Measurements from ENCODE around the gene ZG16.
"Not testable (repeated sequence)": the region's sequence is repeated elsewhere in the genome, so short reads cannot be mapped to it uniquely, and the experiment has no call there.

ZG16 gene, protein sequence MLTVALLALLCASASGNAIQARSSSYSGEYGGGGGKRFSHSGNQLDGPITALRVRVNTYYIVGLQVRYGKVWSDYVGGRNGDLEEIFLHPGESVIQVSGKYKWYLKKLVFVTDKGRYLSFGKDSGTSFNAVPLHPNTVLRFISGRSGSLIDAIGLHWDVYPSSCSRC

GRCh38 chr16:29777576-29778350, at the start of gene ZG16:
Gene ZG16 (plus strand): TSS chr16:29778256. CDS start chr16:29779267, 1,011 bp downstream.
- H3K27ac Mint-ChIP-seq, result no peak within 1 kb of the TSS

DNA sequence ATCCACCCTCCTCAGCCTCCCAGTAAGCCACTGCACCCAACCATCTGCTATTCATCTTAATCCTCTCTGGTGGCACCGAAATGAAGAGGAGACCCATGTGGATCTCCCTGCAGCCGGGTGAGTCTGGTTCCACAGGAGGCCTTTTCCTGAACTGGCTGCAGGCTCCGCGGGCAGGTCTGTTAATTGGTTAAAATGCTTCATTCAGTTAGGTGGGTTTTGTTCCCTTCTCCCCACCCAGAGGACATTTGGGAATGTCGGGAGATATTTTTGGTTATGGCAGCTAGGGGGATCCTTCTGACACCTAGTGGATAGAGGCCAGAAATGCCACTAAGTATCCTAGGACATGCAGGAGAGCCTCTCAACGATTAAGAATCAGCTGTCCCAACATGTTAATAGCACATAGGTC, 48.9 kb upstream of the ZG16 start:
- Mint-ChIP-seq H3K27me3 (ENCODE audit: low read depth) (peaks cover 18% of the 10 kb centered on the region), H3K27ac (no peak overlapping the region), H3K4me1 (ENCODE audit: low read depth) (peaks cover 17% of the 10 kb centered on the region), H3K36me3 (ENCODE audit: low read depth) (peaks cover 5% of the 10 kb centered on the region), H3K9me3 (peaks cover 11% of the 10 kb centered on the region), H3K4me3 (no peak overlapping the region)

More at GRCh38 chr16:29777576-29778350, at the start of gene ZG16:
- no peaks in the 10 kb centered on the region for H3K36me3 Mint-ChIP-seq (ENCODE audit: low read depth)
- H3K4me3 Mint-ChIP-seq, result no peak within 1 kb of the TSS
- no peaks in the 10 kb centered on the region for H3K9me3 Mint-ChIP-seq
- peaks cover 24% of the 10 kb centered on the region for H3K27me3 Mint-ChIP-seq (ENCODE audit: low read depth)
- peaks cover 1% of the 10 kb centered on the region for H3K4me1 Mint-ChIP-seq (ENCODE audit: low read depth)

DNA sequence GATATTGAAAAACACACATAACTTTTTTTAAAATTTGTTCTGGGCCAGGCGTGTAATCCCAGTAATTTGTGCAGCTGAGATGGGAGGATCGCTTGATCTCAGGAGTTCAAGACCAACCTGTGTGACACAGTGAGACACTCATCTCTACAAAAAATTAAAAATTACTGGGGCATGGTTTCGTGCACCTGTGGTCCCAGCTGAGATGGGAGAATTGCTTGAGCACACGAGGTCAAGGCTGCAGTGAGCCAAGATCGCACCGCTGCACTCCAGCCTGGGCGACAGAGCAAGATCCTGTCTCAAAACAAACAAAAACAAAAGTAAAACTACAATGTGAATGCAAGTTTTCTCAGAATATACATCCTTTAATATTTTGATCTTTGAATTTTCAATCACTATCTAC, 47.4 kb upstream of the ZG16 start:
- Mint-ChIP-seq H3K9me3 (peaks cover 11% of the 10 kb centered on the region), H3K4me1 (ENCODE audit: low read depth) (peaks cover 19% of the 10 kb centered on the region), H3K27me3 (ENCODE audit: low read depth) (peaks cover 14% of the 10 kb centered on the region), H3K27ac (peak overlapping the region; percentile 59), H3K4me3 (no peak overlapping the region), H3K36me3 (ENCODE audit: low read depth) (peaks cover 9% of the 10 kb centered on the region)

GRCh38 chr16:29731768-29732601, 46.1 kb upstream of the ZG16 start:
- peaks cover 11% of the 10 kb centered on the region for H3K9me3 Mint-ChIP-seq
- peaks cover 19% of the 10 kb centered on the region for H3K27me3 Mint-ChIP-seq (ENCODE audit: low read depth)
- peaks cover 29% of the 10 kb centered on the region for H3K4me1 Mint-ChIP-seq (ENCODE audit: low read depth)
- peak overlapping the region; percentile 60 for H3K27ac Mint-ChIP-seq
- peaks cover 14% of the 10 kb centered on the region for H3K36me3 Mint-ChIP-seq (ENCODE audit: low read depth)
- peak overlapping the region; percentile 26 for H3K4me3 Mint-ChIP-seq

GRCh38 chr16:29734786-29735185, 43.3 kb upstream of the ZG16 start:
- peaks cover 20% of the 10 kb centered on the region for H3K36me3 Mint-ChIP-seq (ENCODE audit: low read depth)
- H3K4me3 Mint-ChIP-seq, result no peak overlapping the region
- H3K9me3 Mint-ChIP-seq, result peaks cover 11% of the 10 kb centered on the region
- peaks cover 47% of the 10 kb centered on the region for H3K4me1 Mint-ChIP-seq (ENCODE audit: low read depth)
- H3K27me3 Mint-ChIP-seq (ENCODE audit: low read depth), result peaks cover 6% of the 10 kb centered on the region
- H3K27ac Mint-ChIP-seq, result no peak overlapping the region

DNA sequence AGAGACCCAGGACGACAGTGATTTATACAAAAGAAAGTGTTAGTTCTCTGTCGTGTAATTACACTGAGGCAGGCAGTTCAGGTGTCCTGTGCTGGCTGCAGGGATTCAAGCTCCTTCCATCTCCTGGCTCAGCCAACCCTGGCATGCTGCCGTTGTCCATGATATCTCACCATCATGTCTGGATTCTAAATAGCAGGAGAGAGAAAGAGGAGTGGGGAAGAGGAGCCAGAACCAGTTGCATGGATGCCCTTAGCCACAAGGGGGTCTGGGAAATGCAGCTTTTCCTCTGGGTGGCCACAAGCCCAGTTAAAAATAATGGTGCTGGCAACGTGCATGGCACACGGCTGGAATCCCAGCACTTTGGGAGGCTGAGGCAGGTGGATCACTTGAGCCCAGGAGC, 41.9 kb upstream of the ZG16 start:
- peaks cover 29% of the 10 kb centered on the region for H3K36me3 Mint-ChIP-seq (ENCODE audit: low read depth)
- H3K9me3 Mint-ChIP-seq, result peaks cover 9% of the 10 kb centered on the region
- H3K27ac Mint-ChIP-seq, result no peak overlapping the region
- H3K4me1 Mint-ChIP-seq (ENCODE audit: low read depth), result peaks cover 52% of the 10 kb centered on the region
- H3K4me3 Mint-ChIP-seq, result no peak overlapping the region
- peaks cover 6% of the 10 kb centered on the region for H3K27me3 Mint-ChIP-seq (ENCODE audit: low read depth)

- peaks cover 6% of the 10 kb centered on the region for H3K27me3 Mint-ChIP-seq (ENCODE audit: low read depth)
- no peak overlapping the region for H3K4me3 Mint-ChIP-seq
- peaks cover 7% of the 10 kb centered on the region for H3K9me3 Mint-ChIP-seq
- H3K27ac Mint-ChIP-seq, result no peak overlapping the region
- H3K36me3 Mint-ChIP-seq (ENCODE audit: low read depth), result peaks cover 35% of the 10 kb centered on the region
- H3K4me1 Mint-ChIP-seq (ENCODE audit: low read depth), result peaks cover 57% of the 10 kb centered on the region
Observed at GRCh38 chr16:29736764-29737163, 41.3 kb upstream of the ZG16 start.

DNA sequence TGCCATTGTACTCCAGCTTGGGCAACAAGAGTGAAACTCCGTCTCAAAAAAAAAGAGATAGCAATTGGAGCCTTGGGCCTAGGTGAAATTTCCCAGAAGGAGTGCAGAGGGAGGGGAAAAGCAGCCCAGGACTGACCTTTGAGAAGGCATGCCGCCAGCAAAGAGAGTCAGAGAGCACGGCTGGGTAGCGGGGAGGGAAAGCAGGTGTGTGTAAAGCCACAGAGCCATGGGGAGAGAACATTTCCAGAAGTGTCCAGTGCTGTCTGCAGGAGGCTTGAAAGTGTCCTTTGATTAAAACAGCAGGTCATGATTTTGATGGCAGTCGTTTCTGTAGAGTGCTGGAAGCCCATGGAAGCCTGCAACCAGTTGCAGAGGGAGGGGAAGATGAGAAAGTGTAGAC, 40.3 kb upstream of the ZG16 start:
- peaks cover 3% of the 10 kb centered on the region for H3K9me3 Mint-ChIP-seq
- peak overlapping the region; percentile 76 for H3K27ac Mint-ChIP-seq
- peaks cover 37% of the 10 kb centered on the region for H3K36me3 Mint-ChIP-seq (ENCODE audit: low read depth)
- H3K4me3 Mint-ChIP-seq, result peak overlapping the region; percentile 45
- peaks cover 6% of the 10 kb centered on the region for H3K27me3 Mint-ChIP-seq (ENCODE audit: low read depth)
- peaks cover 56% of the 10 kb centered on the region for H3K4me1 Mint-ChIP-seq (ENCODE audit: low read depth)

GRCh38 chr16:29738514-29738913, 39.5 kb upstream of the ZG16 start:
- H3K9me3 Mint-ChIP-seq, result no peaks in the 10 kb centered on the region
- peaks cover 42% of the 10 kb centered on the region for H3K36me3 Mint-ChIP-seq (ENCODE audit: low read depth)
- H3K4me3 Mint-ChIP-seq, result peak overlapping the region; percentile 45
- H3K27me3 Mint-ChIP-seq (ENCODE audit: low read depth), result peaks cover 6% of the 10 kb centered on the region
- peaks cover 54% of the 10 kb centered on the region for H3K4me1 Mint-ChIP-seq (ENCODE audit: low read depth)
- H3K27ac Mint-ChIP-seq, result peak overlapping the region; percentile 76

GRCh38 chr16:29739927-29740629, 38.0 kb upstream of the ZG16 start:
- H3K4me1 Mint-ChIP-seq (ENCODE audit: low read depth), result peaks cover 60% of the 10 kb centered on the region
- H3K9me3 Mint-ChIP-seq; H3K27me3 Mint-ChIP-seq (ENCODE audit: low read depth): not testable (repeated sequence)
- peak overlapping the region; percentile 0 for H3K4me3 Mint-ChIP-seq
- H3K36me3 Mint-ChIP-seq (ENCODE audit: low read depth), result peaks cover 50% of the 10 kb centered on the region
- H3K27ac Mint-ChIP-seq, result peak overlapping the region; percentile 15

- peak overlapping the region; percentile 53 for H3K27ac Mint-ChIP-seq
- not testable (repeated sequence) for H3K4me3 Mint-ChIP-seq
Observed at GRCh38 chr16:29740630-29741015, 37.4 kb upstream of the ZG16 start.

DNA sequence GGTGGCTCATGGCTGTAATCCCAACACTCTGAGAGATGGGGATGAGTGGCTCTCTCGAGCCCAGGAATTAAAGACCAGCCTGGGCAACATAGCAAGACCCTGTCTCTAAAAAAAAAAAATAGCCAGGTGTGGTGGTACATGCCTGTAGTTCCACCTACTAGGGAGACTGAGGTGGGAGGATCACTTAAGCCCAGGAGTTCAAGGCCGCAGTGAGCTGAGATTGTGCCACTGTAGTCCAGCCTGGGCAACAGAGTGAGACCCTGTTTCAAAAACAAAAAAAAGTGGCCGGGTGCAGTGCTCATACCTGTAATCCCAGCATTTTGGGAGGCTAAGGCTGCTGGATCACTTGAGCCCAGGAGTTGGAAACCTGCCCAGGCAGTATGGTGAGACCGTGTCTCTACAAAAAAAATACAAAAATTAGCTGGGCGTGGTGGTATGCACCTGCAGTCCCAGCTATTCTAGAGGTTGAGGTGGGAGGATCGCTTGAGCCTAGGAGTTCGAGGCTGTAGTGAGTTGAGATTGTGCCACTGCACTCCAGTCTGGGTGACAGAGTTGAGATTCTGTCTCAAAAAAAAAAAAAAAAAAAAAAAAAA, 35.3 kb upstream of the ZG16 start:
- H3K27me3 Mint-ChIP-seq (ENCODE audit: low read depth), result no peaks in the 10 kb centered on the region
- no peaks in the 10 kb centered on the region for H3K9me3 Mint-ChIP-seq
- H3K36me3 Mint-ChIP-seq (ENCODE audit: low read depth), result peaks cover 55% of the 10 kb centered on the region
- peak overlapping the region; percentile 49 for H3K4me3 Mint-ChIP-seq
- peaks cover 61% of the 10 kb centered on the region for H3K4me1 Mint-ChIP-seq (ENCODE audit: low read depth)
- peak overlapping the region; percentile 9 for H3K27ac Mint-ChIP-seq

More at GRCh38 chr16:29740630-29741015, 37.4 kb upstream of the ZG16 start:
- Mint-ChIP-seq H3K36me3 (ENCODE audit: low read depth) (peaks cover 53% of the 10 kb centered on the region), H3K4me1 (ENCODE audit: low read depth) (peaks cover 59% of the 10 kb centered on the region)
- not testable (repeated sequence) for H3K27me3 Mint-ChIP-seq (ENCODE audit: low read depth); H3K9me3 Mint-ChIP-seq

GRCh38 chr16:29743475-29743826, 34.6 kb upstream of the ZG16 start:
- Mint-ChIP-seq H3K27ac (peak overlapping the region; percentile 27), H3K27me3 (ENCODE audit: low read depth) (no peaks in the 10 kb centered on the region), H3K4me1 (ENCODE audit: low read depth) (peaks cover 55% of the 10 kb centered on the region), H3K9me3 (no peaks in the 10 kb centered on the region), H3K36me3 (ENCODE audit: low read depth) (peaks cover 55% of the 10 kb centered on the region), H3K4me3 (peak overlapping the region; percentile 65)

All from T-helper 1 cell treated with Interleukin-12 subunit alpha and Interleukin-12 subunit beta and Interleukin-4 antibody, amounts not matched to agents 30 μg/mL and 1 μg/mL, for 36 hours (primary cell).